Vagina (tissue), 2 donors: Measurements from ENCODE around the gene CCNQ. TPM values are rescaled to one million over a fixed set of nuclear protein-coding genes. Genes with fewer than 3 reads are reported as not detected.

Experiments used
- DNase-seq, 2 donors: peaks; one replicate each; pipeline ENCODE4 v3.0.0-alpha.2; 2017; ENCODE audit errors: extremely low spot score in 2 of 2
- H3K27ac ChIP-seq: fragments of 200-600 bp; sonication (generic); one replicate; pipeline ENCODE4 v1.5.1; 2019
- H3K27me3 ChIP-seq: fragments of 200-600 bp; sonication (generic); one replicate; pipeline ENCODE4 v1.5.1; 2019
- H3K36me3 ChIP-seq, 2 donors: fragments of 200-600 bp; sonication (generic); one replicate each; pipeline ENCODE4 v1.5.1; 2017 to 2019
- H3K4me1 ChIP-seq: fragments of 200-600 bp; sonication (generic); one replicate; pipeline ENCODE4 v1.5.1; 2019
- H3K4me3 ChIP-seq, 2 donors: fragments of 200-600 bp; sonication (generic); 1 replicate in 1 of 2; 2 replicates in 1 of 2; pipeline ENCODE4 v1.5.1; 2016 to 2019
- H3K9me3 ChIP-seq: fragments of 200-600 bp; sonication (generic); one replicate; pipeline ENCODE4 v1.5.1; 2019
- CTCF ChIP-seq, 3 experiments: fragments of 450-650 bp in 2 of 3; fragments of 200-600 bp in 1 of 3; sonication (generic) in 1 of 3; IDR thresholded peaks; one replicate each; pipeline ENCODE4 v1.5.1; 2017 to 2019; ENCODE audit warnings: antibody characterized with exemption in 3 of 3, mild to moderate bottlenecking in 2 of 3, moderate library complexity in 2 of 3
- POLR2A ChIP-seq, 2 donors: fragments of 450-650 bp; IDR thresholded peaks; one replicate each; pipeline ENCODE4 v1.6.1; 2017; ENCODE audit warnings: antibody characterized with exemption in 2 of 2, mild to moderate bottlenecking in 2 of 2, moderate library complexity in 2 of 2
- POLR2AphosphoS5 ChIP-seq, 2 donors: sonication (generic); formaldehyde crosslinking; IDR thresholded peaks; one replicate each; pipeline ENCODE4 v1.9.0; 2017; ENCODE audit warnings: antibody characterized with exemption in 2 of 2, mild to moderate bottlenecking in 2 of 2, low read depth in 1 of 2; ENCODE audit not compliant: insufficient read depth in 1 of 2
- intact Hi-C: fragments of 100-400 bp; cut with DNase I; formaldehyde crosslinking; loops from one replicate; pipeline ENCODE4 v1.15.1; 2023
- total RNA-seq: library from RNA; depleted of rRNA; stranded (reverse); fragments of >200 nt; gene quantifications from one replicate; pipeline ENCODE4 v1.2.3, GENCODE V29; 2016

Gene CCNQ
- total RNA-seq, 1 donor from 2014 or later, result 31.2 TPM

DNA sequence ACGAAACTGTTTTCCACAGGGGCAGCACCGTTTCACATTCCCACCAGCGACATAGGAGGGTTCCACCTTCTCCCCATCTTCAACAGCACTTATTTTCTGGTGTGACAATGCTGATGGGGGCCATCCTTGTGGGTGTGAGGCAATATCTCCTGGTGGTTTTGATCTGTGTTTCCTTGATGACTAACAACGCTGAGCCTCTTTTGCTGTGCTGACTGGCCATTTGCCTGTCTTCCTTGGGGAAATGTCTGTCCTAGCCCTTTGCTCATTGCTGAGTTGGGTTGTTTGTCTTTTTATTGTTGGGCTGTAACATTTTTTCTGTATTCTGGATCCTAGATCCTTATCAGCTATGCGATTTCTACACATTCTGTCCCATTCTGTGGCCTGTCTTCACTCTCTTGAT, 47.8 kb downstream of the CCNQ start:
- Histone ChIP-seq H3K4me1 (no peaks in the 10 kb centered on the region), H3K9me3 (no peaks in the 10 kb centered on the region), H3K4me3 (no peak overlapping the region), H3K27me3 (no peaks in the 10 kb centered on the region), H3K27ac (no peak overlapping the region), H3K36me3 (no peaks in the 10 kb centered on the region)
- no peak for DNase-seq
- TF ChIP-seq CTCF (IDR thresholded peaks at IDR 0.05) (no peak), POLR2AphosphoS5 (IDR thresholded peaks at IDR 0.05; ENCODE audit: insufficient read depth in 1 of 2, low read depth in 1 of 2) (no peak), POLR2A (IDR thresholded peaks at IDR 0.05) (no peak)
- intact Hi-C loops, result loop anchor here (10.0 kb wide), 1 partner anchor 124 kb away; the partner anchor contains the start of gene PNCK

GRCh38 chrX:153549807-153550206, 49.1 kb downstream of the CCNQ start:
- TF ChIP-seq POLR2A (IDR thresholded peaks at IDR 0.05) (no peak), CTCF (IDR thresholded peaks at IDR 0.05) (no peak), POLR2AphosphoS5 (IDR thresholded peaks at IDR 0.05; ENCODE audit: insufficient read depth in 1 of 2, low read depth in 1 of 2) (no peak)
- intact Hi-C loops, result loop anchor here (10.0 kb wide), 1 partner anchor 125 kb away; the partner anchor contains the start of gene PNCK
- no peaks in the 10 kb centered on the region for H3K36me3 ChIP-seq

GRCh38 chrX:153549231-153549630, 49.7 kb downstream of the CCNQ start:
- H3K27me3 ChIP-seq, result no peaks in the 10 kb centered on the region
- no peak overlapping the region for H3K27ac ChIP-seq
- H3K36me3 ChIP-seq, result no peaks in the 10 kb centered on the region
- no peaks in the 10 kb centered on the region for H3K4me1 ChIP-seq
- no peak overlapping the region for H3K4me3 ChIP-seq
- intact Hi-C loops, result no loop called here
- no peak for DNase-seq
- no peaks in the 10 kb centered on the region for H3K9me3 ChIP-seq
- TF ChIP-seq POLR2A (IDR thresholded peaks at IDR 0.05) (no peak), CTCF (IDR thresholded peaks at IDR 0.05) (no peak), POLR2AphosphoS5 (IDR thresholded peaks at IDR 0.05; ENCODE audit: insufficient read depth in 1 of 2, low read depth in 1 of 2) (no peak)

More at GRCh38 chrX:153549807-153550206, 49.1 kb downstream of the CCNQ start:
- DNase-seq, result no peak
- H3K27me3 ChIP-seq, result no peaks in the 10 kb centered on the region
- no peaks in the 10 kb centered on the region for H3K9me3 ChIP-seq
- no peak overlapping the region for H3K4me3 ChIP-seq
- H3K4me1 ChIP-seq, result no peaks in the 10 kb centered on the region
- H3K27ac ChIP-seq, result no peak overlapping the region

DNA sequence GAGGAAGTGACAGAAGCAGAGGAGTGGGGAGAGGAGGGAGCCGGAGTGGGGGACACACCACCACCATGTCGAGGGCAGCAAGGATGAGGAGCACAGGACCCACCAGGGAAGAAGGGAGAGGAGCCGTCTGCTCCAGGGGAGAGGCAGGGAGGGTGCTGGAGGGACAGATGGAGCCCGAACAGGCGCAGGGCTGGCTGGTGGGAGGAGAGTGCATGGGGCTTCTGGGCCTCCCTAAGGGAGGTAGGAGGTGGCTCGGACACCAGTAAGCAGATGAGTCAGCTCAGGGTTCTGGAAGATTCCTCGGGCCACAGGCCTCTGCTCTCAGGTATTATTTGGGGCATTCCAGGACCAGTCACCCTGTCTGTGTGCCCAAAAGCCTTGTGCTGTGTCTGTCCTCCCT, 51.7 kb downstream of the CCNQ start:
- H3K27me3 ChIP-seq, result no peaks in the 10 kb centered on the region
- DNase-seq, result no peak
- intact Hi-C loops, result no loop called here
- H3K4me1 ChIP-seq, result no peaks in the 10 kb centered on the region
- H3K4me3 ChIP-seq, result no peak overlapping the region
- H3K27ac ChIP-seq, result no peak overlapping the region
- H3K9me3 ChIP-seq, result no peaks in the 10 kb centered on the region
- no peak for TF ChIP-seq POLR2AphosphoS5 (IDR thresholded peaks at IDR 0.05; ENCODE audit: insufficient read depth in 1 of 2, low read depth in 1 of 2)
- TF ChIP-seq POLR2A (IDR thresholded peaks at IDR 0.05), result no peak
- TF ChIP-seq CTCF (IDR thresholded peaks at IDR 0.05), result no peak
- H3K36me3 ChIP-seq, result no peaks in the 10 kb centered on the region

- intact Hi-C loops, result no loop called here
- no peak for TF ChIP-seq POLR2AphosphoS5 (IDR thresholded peaks at IDR 0.05; ENCODE audit: insufficient read depth in 1 of 2, low read depth in 1 of 2)
- no peak for TF ChIP-seq POLR2A (IDR thresholded peaks at IDR 0.05)
- TF ChIP-seq CTCF (IDR thresholded peaks at IDR 0.05), result no peak
- Histone ChIP-seq H3K27me3 (no peaks in the 10 kb centered on the region), H3K4me3 (no peak overlapping the region), H3K9me3 (no peaks in the 10 kb centered on the region), H3K27ac (no peak overlapping the region), H3K4me1 (no peaks in the 10 kb centered on the region), H3K36me3 (no peaks in the 10 kb centered on the region)
- DNase-seq, result no peak
Observed at GRCh38 chrX:153546386-153546785, 52.6 kb downstream of the CCNQ start.
